Gastrocnemius medialis (tissue), 4 donors: ENCODE results near the gene THBS3. TPM values are rescaled to one million over a fixed set of nuclear protein-coding genes. Genes with fewer than 3 reads are reported as not detected.

Experiments used
- ATAC-seq, 2 donors: fragments of 150-250 bp; one replicate each; pipeline ENCODE4 v1.9.1; 2016
- DNase-seq, 2 donors: peaks; one replicate each; pipeline ENCODE4 v3.0.0-alpha.2; 2019
- H3K27ac ChIP-seq, 4 donors: fragments of 200-600 bp; sonication (generic); 1 replicate in 1 of 4; 2 replicates in 3 of 4; pipeline ENCODE4 v1.5.1; 2016 to 2018; ENCODE audit warnings: mild to moderate bottlenecking in 2 of 4, moderate library complexity in 1 of 4
- H3K27me3 ChIP-seq, 3 donors: fragments of 200-600 bp; sonication (generic) in 2 of 3; 1 replicate in 1 of 3; 2 replicates in 2 of 3; pipeline versions ENCODE4 v1.5.1 to v1.6.0; 2016 to 2019; ENCODE audit warnings: mild to moderate bottlenecking in 1 of 3, moderate library complexity in 1 of 3
- H3K36me3 ChIP-seq, 2 donors: fragments of 200-600 bp; sonication (generic) in 1 of 2; one replicate each; pipeline ENCODE4 v1.5.1; 2017 to 2018
- H3K4me1 ChIP-seq, 2 donors: fragments of 200-600 bp; sonication (generic) in 1 of 2; one replicate each; pipeline ENCODE4 v1.5.1; 2016 to 2017; ENCODE audit warnings: mild to moderate bottlenecking in 2 of 2
- H3K4me3 ChIP-seq, 4 donors: fragments of 200-600 bp; sonication (generic) in 3 of 4; 1 replicate in 1 of 4; 2 replicates in 3 of 4; pipeline ENCODE4 v1.5.1; 2016 to 2019; ENCODE audit warnings: mild to moderate bottlenecking in 2 of 4
- H3K9me3 ChIP-seq, 3 donors: fragments of 200-600 bp; sonication (generic) in 2 of 3; 1 replicate in 1 of 3; 2 replicates in 2 of 3; pipeline ENCODE4 v1.5.1; 2016 to 2019
- POLR2A ChIP-seq, 2 donors: fragments of 450-650 bp; IDR thresholded peaks; one replicate each; pipeline ENCODE4 v1.6.1; 2017; ENCODE audit warnings: antibody characterized with exemption in 2 of 2, mild to moderate bottlenecking in 2 of 2, moderate library complexity in 2 of 2
- in situ Hi-C, 4 donors: fragments of 200-750 bp; cut with MboI; loops; one replicate each; pipeline versions ENCODE4 v1.15.0 to v1.8.0; 2017; ENCODE audit warnings: low sequenced_read_pairs in 4 of 4
- intact Hi-C: fragments of 100-400 bp; cut with DNase I; formaldehyde crosslinking; loops from one replicate; pipeline ENCODE4 v1.15.1; 2023; ENCODE audit warnings: low total_unique reads
- total RNA-seq, 4 donors: library from RNA; depleted of rRNA; stranded (reverse); fragments of >200 nt; gene quantifications; one replicate each; pipeline versions ENCODE4 v1.1.0 to v1.2.3, GENCODE V29; 2016
- TF ChIP-seq, protein P1 (sequence below), 5 experiments: fragments of 450-650 bp in 3 of 5; fragments of 200-600 bp in 2 of 5; sonication (generic) in 2 of 5; IDR thresholded peaks in 4 of 5; conservative IDR thresholded peaks in 1 of 5; 1 replicate in 4 of 5; 2 replicates in 1 of 5; pipeline ENCODE4 v1.5.1; 2016 to 2019; ENCODE audit warnings: antibody characterized with exemption in 5 of 5, mild to moderate bottlenecking in 3 of 5, moderate library complexity in 3 of 5

Gene THBS3
- total RNA-seq, 4 donors from 2014 or later = 1.5 to 4.6 (median 3.3) TPM

- intact Hi-C loops = no loop called here
- no peak overlapping the region for H3K27ac ChIP-seq
- no peak for TF ChIP-seq POLR2A (IDR thresholded peaks at IDR 0.05)
- TF ChIP-seq, protein P1, sequence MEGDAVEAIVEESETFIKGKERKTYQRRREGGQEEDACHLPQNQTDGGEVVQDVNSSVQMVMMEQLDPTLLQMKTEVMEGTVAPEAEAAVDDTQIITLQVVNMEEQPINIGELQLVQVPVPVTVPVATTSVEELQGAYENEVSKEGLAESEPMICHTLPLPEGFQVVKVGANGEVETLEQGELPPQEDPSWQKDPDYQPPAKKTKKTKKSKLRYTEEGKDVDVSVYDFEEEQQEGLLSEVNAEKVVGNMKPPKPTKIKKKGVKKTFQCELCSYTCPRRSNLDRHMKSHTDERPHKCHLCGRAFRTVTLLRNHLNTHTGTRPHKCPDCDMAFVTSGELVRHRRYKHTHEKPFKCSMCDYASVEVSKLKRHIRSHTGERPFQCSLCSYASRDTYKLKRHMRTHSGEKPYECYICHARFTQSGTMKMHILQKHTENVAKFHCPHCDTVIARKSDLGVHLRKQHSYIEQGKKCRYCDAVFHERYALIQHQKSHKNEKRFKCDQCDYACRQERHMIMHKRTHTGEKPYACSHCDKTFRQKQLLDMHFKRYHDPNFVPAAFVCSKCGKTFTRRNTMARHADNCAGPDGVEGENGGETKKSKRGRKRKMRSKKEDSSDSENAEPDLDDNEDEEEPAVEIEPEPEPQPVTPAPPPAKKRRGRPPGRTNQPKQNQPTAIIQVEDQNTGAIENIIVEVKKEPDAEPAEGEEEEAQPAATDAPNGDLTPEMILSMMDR (IDR thresholded peaks at IDR 0.05 in 4 of 5, conservative IDR thresholded peaks at IDR 0.05 in 1 of 5) = no peak
- no peaks in the 10 kb centered on the region for H3K36me3 ChIP-seq
- H3K27me3 ChIP-seq = no peaks in the 10 kb centered on the region
- in situ Hi-C loops = no loop called here
- DNase-seq (no peak), ATAC-seq (no peak)
- no peaks in the 10 kb centered on the region for H3K9me3 ChIP-seq
- H3K4me1 ChIP-seq = peaks cover 10 to 12% of the 10 kb centered on the region in 2 donors
- no peak overlapping the region for H3K4me3 ChIP-seq
Observed at GRCh38 chr1:155199792-155200191, 7.9 kb downstream of the THBS3 start.

DNA sequence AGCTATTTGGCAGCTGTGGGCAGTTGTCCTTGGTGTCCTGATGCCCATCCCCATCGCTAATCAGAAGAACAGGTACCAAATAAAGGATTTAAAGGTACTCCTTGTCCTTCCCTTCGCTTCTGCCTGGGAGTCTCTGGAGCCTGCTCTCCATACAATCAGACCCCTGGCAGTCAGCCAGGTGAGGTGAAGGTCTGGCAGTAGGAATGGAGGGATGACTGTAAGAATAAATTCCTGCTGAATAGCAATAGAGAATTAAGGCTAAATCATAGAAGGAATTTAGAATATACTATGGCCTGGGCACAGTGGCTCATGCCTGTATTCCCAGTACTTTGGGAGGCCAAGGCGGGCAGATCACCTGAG lies 9.2 kb downstream of the THBS3 start:
- ATAC-seq = no peak
- no peak for DNase-seq
- intact Hi-C loops = no loop called here
- Histone ChIP-seq H3K9me3 (no peaks in the 10 kb centered on the region), H3K4me1 (peaks cover 17 to 25% of the 10 kb centered on the region in 2 donors), H3K27me3 (no peaks in the 10 kb centered on the region), H3K4me3 (no peak overlapping the region), H3K36me3 (no peaks in the 10 kb centered on the region), H3K27ac (no peak overlapping the region)
- TF ChIP-seq, protein P1 (IDR thresholded peaks at IDR 0.05 in 4 of 5, conservative IDR thresholded peaks at IDR 0.05 in 1 of 5) = no peak
- TF ChIP-seq POLR2A (IDR thresholded peaks at IDR 0.05) = no peak
- in situ Hi-C loops = no loop called here

GRCh38 chr1:155197901-155198546 lies 9.7 kb downstream of the THBS3 start:
- in situ Hi-C loops = no loop called here
- H3K9me3 ChIP-seq = no peaks in the 10 kb centered on the region
- peaks cover 20 to 30% of the 10 kb centered on the region in 2 donors for H3K4me1 ChIP-seq
- TF ChIP-seq POLR2A (IDR thresholded peaks at IDR 0.05) = no peak
- TF ChIP-seq, protein P1 (IDR thresholded peaks at IDR 0.05 in 4 of 5, conservative IDR thresholded peaks at IDR 0.05 in 1 of 5) = no peak
- H3K36me3 ChIP-seq = no peaks in the 10 kb centered on the region
- H3K27me3 ChIP-seq = no peaks in the 10 kb centered on the region
- intact Hi-C loops = no loop called here
- DNase-seq (no peak), ATAC-seq (no peak)
- H3K4me3 ChIP-seq = no peak overlapping the region
- H3K27ac ChIP-seq = peak overlapping the region; percentile 49 to 72 (median 64)

GRCh38 chr1:155196893-155197638 lies 10.6 kb downstream of the THBS3 start:
- DNase-seq (peak; percentile 55 to 84), ATAC-seq (peak; percentile 61 to 71)
- H3K4me3 ChIP-seq = no peak overlapping the region
- in situ Hi-C loops (no loop called here), intact Hi-C loops (no loop called here)
- H3K36me3 ChIP-seq = no peaks in the 10 kb centered on the region
- H3K4me1 ChIP-seq = peaks cover 22 to 32% of the 10 kb centered on the region in 2 donors
- TF ChIP-seq POLR2A (IDR thresholded peaks at IDR 0.05) = no peak
- TF ChIP-seq, protein P1 (IDR thresholded peaks at IDR 0.05 in 4 of 5, conservative IDR thresholded peaks at IDR 0.05 in 1 of 5) = no peak
- H3K27me3 ChIP-seq = no peaks in the 10 kb centered on the region
- no peaks in the 10 kb centered on the region for H3K9me3 ChIP-seq
- H3K27ac ChIP-seq = peak overlapping the region; percentile 49 to 72 (median 64)
